GM23338 (cell line): ENCODE data around the gene PTPRN2. TPM values are rescaled to one million over a fixed set of nuclear protein-coding genes. Genes with fewer than 3 reads are reported as not detected.

Experiments used
- ATAC-seq: fragments of 200-7000 bp; cut with Tn5 transposase; 3 replicates; pipeline ENCODE4 v1.9.1; 2020
- DNase-seq: peaks from one replicate; pipeline ENCODE4 v3.0.0-alpha.2; 2015; ENCODE audit warnings: low spot score
- H2AFZ ChIP-seq: fragments of 200-600 bp; sonication (generic); 2 replicates; pipeline ENCODE4 v1.8.0; 2016; ENCODE audit warnings: antibody characterized with exemption, mild to moderate bottlenecking, moderate library complexity
- H3F3A ChIP-seq: fragments of 200-600 bp; sonication (generic); replicated peaks from 2 replicates; pipeline ENCODE4 v1.8.0; 2017; ENCODE audit warnings: antibody characterized with exemption, mixed run types, low read depth
- H3K27ac ChIP-seq: fragments of 200-600 bp; sonication (generic); 2 replicates; pipeline ENCODE4 v1.6.1; 2016; ENCODE audit warnings: low read depth
- H3K27me3 ChIP-seq: fragments of 200-600 bp; sonication (generic); 2 replicates; pipeline ENCODE4 v1.8.0; 2016; ENCODE audit warnings: mild to moderate bottlenecking, mixed run types, moderate library complexity; ENCODE audit not compliant: insufficient read depth
- H3K36me3 ChIP-seq: fragments of 200-600 bp; sonication (generic); 2 replicates; pipeline ENCODE4 v1.8.0; 2016; ENCODE audit warnings: mild to moderate bottlenecking; ENCODE audit not compliant: insufficient read depth
- H3K4me1 ChIP-seq: fragments of 200-600 bp; sonication (generic); 2 replicates; pipeline ENCODE4 v1.8.0; 2016; ENCODE audit warnings: mild to moderate bottlenecking, moderate library complexity; ENCODE audit not compliant: insufficient read depth
- H3K4me2 ChIP-seq: fragments of 200-600 bp; sonication (generic); 2 replicates; pipeline ENCODE4 v1.7.1; 2017; ENCODE audit warnings: mixed run types
- H3K4me3 ChIP-seq: fragments of 200-600 bp; sonication (generic); 2 replicates; pipeline ENCODE4 v1.6.1; 2016; ENCODE audit warnings: mixed run types
- H3K79me2 ChIP-seq: fragments of 200-600 bp; sonication (generic); replicated peaks from 2 replicates; pipeline ENCODE4 v1.8.0; 2017; ENCODE audit warnings: mild to moderate bottlenecking; ENCODE audit not compliant: insufficient read depth
- H3K9me2 ChIP-seq: fragments of 200-600 bp; sonication (generic); 2 replicates; pipeline ENCODE4 v1.8.0; 2017; ENCODE audit not compliant: insufficient read depth
- H4K20me1 ChIP-seq: fragments of 200-600 bp; sonication (generic); replicated peaks from 2 replicates; pipeline ENCODE4 v1.8.0; 2017; ENCODE audit warnings: mild to moderate bottlenecking; ENCODE audit not compliant: insufficient read depth
- H3K27ac Mint-ChIP-seq: 2 replicates; pipeline ENCODE4 v1.8.0; 2020; ENCODE audit warnings: inconsistent platforms, mild to moderate bottlenecking, moderate library complexity, mixed read lengths
- H3K27me3 Mint-ChIP-seq: 3 replicates; pipeline ENCODE4 v1.8.0; 2022; ENCODE audit warnings: low read depth, mild to moderate bottlenecking, moderate library complexity, mixed read lengths, inconsistent platforms; ENCODE audit not compliant: insufficient read depth, poor library complexity
- H3K36me3 Mint-ChIP-seq: 3 replicates; pipeline ENCODE4 v1.8.0; 2021; ENCODE audit warnings: low read depth, mild to moderate bottlenecking, inconsistent platforms, moderate library complexity, mixed read lengths
- H3K4me1 Mint-ChIP-seq: 3 replicates; pipeline ENCODE4 v1.8.0; 2020; ENCODE audit warnings: mild to moderate bottlenecking, inconsistent platforms, mixed read lengths
- H3K4me3 Mint-ChIP-seq: 3 replicates; pipeline ENCODE4 v1.8.0; 2021; ENCODE audit warnings: moderate library complexity, mild to moderate bottlenecking, inconsistent platforms, mixed read lengths
- H3K9me3 Mint-ChIP-seq: 3 replicates; pipeline ENCODE4 v1.8.0; 2020; ENCODE audit warnings: moderate library complexity, mild to moderate bottlenecking, inconsistent platforms, mixed read lengths
- ZNF114 ChIP-seq: fragments of 250-450 bp; sonication (Bioruptor Pico); IDR thresholded peaks from 2 replicates; pipeline ENCODE4 v1.5.0; 2020; ENCODE audit warnings: mild to moderate bottlenecking, moderate library complexity
- polyA plus RNA-seq: library from polyadenylated mRNA; unstranded; fragments of >200 nt; fragmentation: Nextera tagmentation; extraction: Ambion mirVana; gene quantifications from 2 replicates; pipeline ENCODE4 v1.2.1, GENCODE V29; 2016
- total RNA-seq: library from RNA; depleted of rRNA; stranded (reverse); fragments of >200 nt; shearing (Covaris generic); gene quantifications from 2 replicates; pipeline ENCODE4 v1.2.3, GENCODE V29; 2014
- TF ChIP-seq, protein P1 (sequence below), 2 experiments: fragments of 200-600 bp in 1 of 2; sonication (generic) in 1 of 2; conservative IDR thresholded peaks; 2 replicates each; pipeline versions ENCODE4 v1.5.1 to v1.6.1; 2016 to 2017; ENCODE audit warnings: antibody characterized with exemption in 2 of 2, low read depth in 2 of 2, mild to moderate bottlenecking in 2 of 2, moderate library complexity in 1 of 2
- TF ChIP-seq, protein P2 (sequence below): fragments of 250-450 bp; sonication (Bioruptor Pico); IDR thresholded peaks from 2 replicates; pipeline ENCODE4 v1.5.0; 2020; ENCODE audit warnings: mild to moderate bottlenecking, moderate library complexity

Gene PTPRN2
- total and polyA plus RNA-seq, 2 experiments from 2014 or later = 0.87 to 4.0 TPM

DNA sequence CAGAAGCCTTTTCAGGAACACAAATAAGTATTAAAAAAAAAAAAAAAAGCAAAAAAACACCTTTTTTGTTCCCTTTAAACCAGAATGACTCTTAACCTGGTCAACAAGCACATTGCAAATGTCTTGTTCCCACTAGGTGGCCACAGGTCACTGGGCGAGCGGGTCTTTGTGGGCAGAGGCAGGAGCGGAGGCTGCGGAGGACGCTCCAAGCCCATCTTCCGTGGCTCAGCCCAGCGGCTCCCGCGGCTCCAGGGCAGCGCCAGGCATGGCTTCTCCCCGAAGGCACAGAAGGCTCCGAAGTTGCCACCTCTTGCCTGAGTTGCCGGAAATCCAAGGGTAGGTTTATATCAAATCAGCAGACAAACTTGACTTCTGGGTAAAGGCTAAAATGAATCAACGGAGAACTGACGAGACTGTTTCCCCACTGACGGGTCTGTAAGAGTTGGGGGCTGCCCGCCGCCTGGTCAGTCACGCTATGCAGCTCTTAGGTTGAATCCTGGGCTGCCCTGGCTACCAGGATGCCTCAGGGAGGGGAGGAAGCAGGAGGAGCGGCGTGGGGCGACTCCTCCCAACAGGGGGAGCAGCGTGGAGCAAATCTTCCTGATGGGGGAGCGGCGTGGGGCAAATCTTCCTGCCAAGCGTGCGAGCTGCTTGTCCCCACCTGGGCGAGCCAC is 144.5 kb downstream of the PTPRN2 start:
- H3K27me3 ChIP-seq = no peaks in the 10 kb centered on the region
- H3K27ac ChIP-seq = no peak overlapping the region
- H3K27me3 Mint-ChIP-seq = peaks cover 10% of the 10 kb centered on the region
- peaks cover 12% of the 10 kb centered on the region for H3K4me1 ChIP-seq
- TF ChIP-seq, protein P1, sequence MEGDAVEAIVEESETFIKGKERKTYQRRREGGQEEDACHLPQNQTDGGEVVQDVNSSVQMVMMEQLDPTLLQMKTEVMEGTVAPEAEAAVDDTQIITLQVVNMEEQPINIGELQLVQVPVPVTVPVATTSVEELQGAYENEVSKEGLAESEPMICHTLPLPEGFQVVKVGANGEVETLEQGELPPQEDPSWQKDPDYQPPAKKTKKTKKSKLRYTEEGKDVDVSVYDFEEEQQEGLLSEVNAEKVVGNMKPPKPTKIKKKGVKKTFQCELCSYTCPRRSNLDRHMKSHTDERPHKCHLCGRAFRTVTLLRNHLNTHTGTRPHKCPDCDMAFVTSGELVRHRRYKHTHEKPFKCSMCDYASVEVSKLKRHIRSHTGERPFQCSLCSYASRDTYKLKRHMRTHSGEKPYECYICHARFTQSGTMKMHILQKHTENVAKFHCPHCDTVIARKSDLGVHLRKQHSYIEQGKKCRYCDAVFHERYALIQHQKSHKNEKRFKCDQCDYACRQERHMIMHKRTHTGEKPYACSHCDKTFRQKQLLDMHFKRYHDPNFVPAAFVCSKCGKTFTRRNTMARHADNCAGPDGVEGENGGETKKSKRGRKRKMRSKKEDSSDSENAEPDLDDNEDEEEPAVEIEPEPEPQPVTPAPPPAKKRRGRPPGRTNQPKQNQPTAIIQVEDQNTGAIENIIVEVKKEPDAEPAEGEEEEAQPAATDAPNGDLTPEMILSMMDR (conservative IDR thresholded peaks at IDR 0.05; ENCODE audit: low read depth in 2 of 2) = peak in 1 of 2 experiments; percentile 66; a peak in 3 of 4 replicates
- TF ChIP-seq ZNF114 (CRISPR knock-in tag) = no peak
- TF ChIP-seq, protein P2, sequence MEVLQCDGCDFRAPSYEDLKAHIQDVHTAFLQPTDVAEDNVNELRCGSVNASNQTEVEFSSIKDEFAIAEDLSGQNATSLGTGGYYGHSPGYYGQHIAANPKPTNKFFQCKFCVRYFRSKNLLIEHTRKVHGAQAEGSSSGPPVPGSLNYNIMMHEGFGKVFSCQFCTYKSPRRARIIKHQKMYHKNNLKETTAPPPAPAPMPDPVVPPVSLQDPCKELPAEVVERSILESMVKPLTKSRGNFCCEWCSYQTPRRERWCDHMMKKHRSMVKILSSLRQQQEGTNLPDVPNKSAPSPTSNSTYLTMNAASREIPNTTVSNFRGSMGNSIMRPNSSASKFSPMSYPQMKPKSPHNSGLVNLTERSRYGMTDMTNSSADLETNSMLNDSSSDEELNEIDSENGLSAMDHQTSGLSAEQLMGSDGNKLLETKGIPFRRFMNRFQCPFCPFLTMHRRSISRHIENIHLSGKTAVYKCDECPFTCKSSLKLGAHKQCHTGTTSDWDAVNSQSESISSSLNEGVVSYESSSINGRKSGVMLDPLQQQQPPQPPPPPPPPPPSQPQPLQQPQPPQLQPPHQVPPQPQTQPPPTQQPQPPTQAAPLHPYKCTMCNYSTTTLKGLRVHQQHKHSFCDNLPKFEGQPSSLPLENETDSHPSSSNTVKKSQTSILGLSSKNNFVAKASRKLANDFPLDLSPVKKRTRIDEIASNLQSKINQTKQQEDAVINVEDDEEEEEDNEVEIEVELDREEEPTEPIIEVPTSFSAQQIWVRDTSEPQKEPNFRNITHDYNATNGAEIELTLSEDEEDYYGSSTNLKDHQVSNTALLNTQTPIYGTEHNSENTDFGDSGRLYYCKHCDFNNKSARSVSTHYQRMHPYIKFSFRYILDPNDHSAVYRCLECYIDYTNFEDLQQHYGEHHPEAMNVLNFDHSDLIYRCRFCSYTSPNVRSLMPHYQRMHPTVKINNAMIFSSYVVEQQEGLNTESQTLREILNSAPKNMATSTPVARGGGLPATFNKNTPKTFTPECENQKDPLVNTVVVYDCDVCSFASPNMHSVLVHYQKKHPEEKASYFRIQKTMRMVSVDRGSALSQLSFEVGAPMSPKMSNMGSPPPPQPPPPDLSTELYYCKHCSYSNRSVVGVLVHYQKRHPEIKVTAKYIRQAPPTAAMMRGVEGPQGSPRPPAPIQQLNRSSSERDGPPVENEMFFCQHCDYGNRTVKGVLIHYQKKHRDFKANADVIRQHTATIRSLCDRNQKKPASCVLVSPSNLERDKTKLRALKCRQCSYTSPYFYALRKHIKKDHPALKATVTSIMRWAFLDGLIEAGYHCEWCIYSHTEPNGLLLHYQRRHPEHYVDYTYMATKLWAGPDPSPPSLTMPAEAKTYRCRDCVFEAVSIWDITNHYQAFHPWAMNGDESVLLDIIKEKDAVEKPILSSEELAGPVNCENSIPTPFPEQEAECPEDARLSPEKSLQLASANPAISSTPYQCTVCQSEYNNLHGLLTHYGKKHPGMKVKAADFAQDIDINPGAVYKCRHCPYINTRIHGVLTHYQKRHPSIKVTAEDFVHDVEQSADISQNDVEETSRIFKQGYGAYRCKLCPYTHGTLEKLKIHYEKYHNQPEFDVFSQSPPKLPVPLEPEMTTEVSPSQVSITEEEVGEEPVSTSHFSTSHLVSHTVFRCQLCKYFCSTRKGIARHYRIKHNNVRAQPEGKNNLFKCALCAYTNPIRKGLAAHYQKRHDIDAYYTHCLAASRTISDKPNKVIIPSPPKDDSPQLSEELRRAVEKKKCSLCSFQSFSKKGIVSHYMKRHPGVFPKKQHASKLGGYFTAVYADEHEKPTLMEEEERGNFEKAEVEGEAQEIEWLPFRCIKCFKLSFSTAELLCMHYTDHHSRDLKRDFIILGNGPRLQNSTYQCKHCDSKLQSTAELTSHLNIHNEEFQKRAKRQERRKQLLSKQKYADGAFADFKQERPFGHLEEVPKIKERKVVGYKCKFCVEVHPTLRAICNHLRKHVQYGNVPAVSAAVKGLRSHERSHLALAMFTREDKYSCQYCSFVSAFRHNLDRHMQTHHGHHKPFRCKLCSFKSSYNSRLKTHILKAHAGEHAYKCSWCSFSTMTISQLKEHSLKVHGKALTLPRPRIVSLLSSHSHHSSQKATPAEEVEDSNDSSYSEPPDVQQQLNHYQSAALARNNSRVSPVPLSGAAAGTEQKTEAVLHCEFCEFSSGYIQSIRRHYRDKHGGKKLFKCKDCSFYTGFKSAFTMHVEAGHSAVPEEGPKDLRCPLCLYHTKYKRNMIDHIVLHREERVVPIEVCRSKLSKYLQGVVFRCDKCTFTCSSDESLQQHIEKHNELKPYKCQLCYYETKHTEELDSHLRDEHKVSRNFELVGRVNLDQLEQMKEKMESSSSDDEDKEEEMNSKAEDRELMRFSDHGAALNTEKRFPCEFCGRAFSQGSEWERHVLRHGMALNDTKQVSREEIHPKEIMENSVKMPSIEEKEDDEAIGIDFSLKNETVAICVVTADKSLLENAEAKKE (CRISPR knock-in tag) = no peak
- H3K4me1 Mint-ChIP-seq = peaks cover 18% of the 10 kb centered on the region
- no peaks in the 10 kb centered on the region for H3K79me2 ChIP-seq
- H3K36me3 Mint-ChIP-seq = peaks cover 34% of the 10 kb centered on the region
- DNase-seq (peak; percentile 43), ATAC-seq (peak; percentile 39)
- no peak overlapping the region for H3K4me3 Mint-ChIP-seq
- H3K9me3 Mint-ChIP-seq = peaks cover 75% of the 10 kb centered on the region
- H3K4me3 ChIP-seq = no peak overlapping the region
- no peak overlapping the region for H3K4me2 ChIP-seq
- H3K27ac Mint-ChIP-seq = no peak overlapping the region
- H2AFZ ChIP-seq = no peak overlapping the region; the same call in 1 of the 2 replicates
- H4K20me1 ChIP-seq = no peaks in the 10 kb centered on the region
- peaks cover 14% of the 10 kb centered on the region; the same call in 1 of the 2 replicates for H3K9me2 ChIP-seq
- no peaks in the 10 kb centered on the region for H3F3A ChIP-seq
- H3K36me3 ChIP-seq = no peaks in the 10 kb centered on the region
